Gastrocnemius medialis (tissue), 4 donors: ENCODE measurements around the gene PIWIL4. TPM values are rescaled to one million over a fixed set of nuclear protein-coding genes. Genes with fewer than 3 reads are reported as not detected.

Experiments
- ATAC-seq, 2 donors: fragments of 150-250 bp; one replicate each; pipeline ENCODE4 v1.9.1; 2016
- DNase-seq, 2 donors: peaks; one replicate each; pipeline ENCODE4 v3.0.0-alpha.2; 2019
- H3K27ac ChIP-seq, 4 donors: fragments of 200-600 bp; sonication (generic); 1 replicate in 1 of 4; 2 replicates in 3 of 4; pipeline ENCODE4 v1.5.1; 2016 to 2018; ENCODE audit warnings: mild to moderate bottlenecking in 2 of 4, moderate library complexity in 1 of 4
- H3K27me3 ChIP-seq, 3 donors: fragments of 200-600 bp; sonication (generic) in 2 of 3; 1 replicate in 1 of 3; 2 replicates in 2 of 3; pipeline versions ENCODE4 v1.5.1 to v1.6.0; 2016 to 2019; ENCODE audit warnings: mild to moderate bottlenecking in 1 of 3, moderate library complexity in 1 of 3
- H3K36me3 ChIP-seq, 2 donors: fragments of 200-600 bp; sonication (generic) in 1 of 2; one replicate each; pipeline ENCODE4 v1.5.1; 2017 to 2018
- H3K4me1 ChIP-seq, 2 donors: fragments of 200-600 bp; sonication (generic) in 1 of 2; one replicate each; pipeline ENCODE4 v1.5.1; 2016 to 2017; ENCODE audit warnings: mild to moderate bottlenecking in 2 of 2
- H3K4me3 ChIP-seq, 4 donors: fragments of 200-600 bp; sonication (generic) in 3 of 4; 1 replicate in 1 of 4; 2 replicates in 3 of 4; pipeline ENCODE4 v1.5.1; 2016 to 2019; ENCODE audit warnings: mild to moderate bottlenecking in 2 of 4
- H3K9me3 ChIP-seq, 3 donors: fragments of 200-600 bp; sonication (generic) in 2 of 3; 1 replicate in 1 of 3; 2 replicates in 2 of 3; pipeline ENCODE4 v1.5.1; 2016 to 2019
- POLR2A ChIP-seq, 2 donors: fragments of 450-650 bp; IDR thresholded peaks; one replicate each; pipeline ENCODE4 v1.6.1; 2017; ENCODE audit warnings: antibody characterized with exemption in 2 of 2, mild to moderate bottlenecking in 2 of 2, moderate library complexity in 2 of 2
- in situ Hi-C, 4 donors: fragments of 200-750 bp; cut with MboI; loops; one replicate each; pipeline versions ENCODE4 v1.15.0 to v1.8.0; 2017; ENCODE audit warnings: low sequenced_read_pairs in 4 of 4
- intact Hi-C: fragments of 100-400 bp; cut with DNase I; formaldehyde crosslinking; loops from one replicate; pipeline ENCODE4 v1.15.1; 2023; ENCODE audit warnings: low total_unique reads
- total RNA-seq, 4 donors: library from RNA; depleted of rRNA; stranded (reverse); fragments of >200 nt; gene quantifications; one replicate each; pipeline versions ENCODE4 v1.1.0 to v1.2.3, GENCODE V29; 2016
- TF ChIP-seq, protein P1 (sequence below), 5 experiments: fragments of 450-650 bp in 3 of 5; fragments of 200-600 bp in 2 of 5; sonication (generic) in 2 of 5; IDR thresholded peaks in 4 of 5; conservative IDR thresholded peaks in 1 of 5; 1 replicate in 4 of 5; 2 replicates in 1 of 5; pipeline ENCODE4 v1.5.1; 2016 to 2019; ENCODE audit warnings: antibody characterized with exemption in 5 of 5, mild to moderate bottlenecking in 3 of 5, moderate library complexity in 3 of 5

The PIWIL4 gene
- total RNA-seq, 4 donors from 2014 or later: 0.70 to 2.1 (median 1.3) TPM

- Histone ChIP-seq H3K9me3 (no peaks in the 10 kb centered on the region), H3K4me3 (no peak overlapping the region), H3K4me1 (no peaks in the 10 kb centered on the region), H3K27ac (no peak overlapping the region), H3K36me3 (no peaks in the 10 kb centered on the region), H3K27me3 (no peaks in the 10 kb centered on the region)
- intact Hi-C loops (no loop called here), in situ Hi-C loops (no loop called here)
- TF ChIP-seq, protein P1, sequence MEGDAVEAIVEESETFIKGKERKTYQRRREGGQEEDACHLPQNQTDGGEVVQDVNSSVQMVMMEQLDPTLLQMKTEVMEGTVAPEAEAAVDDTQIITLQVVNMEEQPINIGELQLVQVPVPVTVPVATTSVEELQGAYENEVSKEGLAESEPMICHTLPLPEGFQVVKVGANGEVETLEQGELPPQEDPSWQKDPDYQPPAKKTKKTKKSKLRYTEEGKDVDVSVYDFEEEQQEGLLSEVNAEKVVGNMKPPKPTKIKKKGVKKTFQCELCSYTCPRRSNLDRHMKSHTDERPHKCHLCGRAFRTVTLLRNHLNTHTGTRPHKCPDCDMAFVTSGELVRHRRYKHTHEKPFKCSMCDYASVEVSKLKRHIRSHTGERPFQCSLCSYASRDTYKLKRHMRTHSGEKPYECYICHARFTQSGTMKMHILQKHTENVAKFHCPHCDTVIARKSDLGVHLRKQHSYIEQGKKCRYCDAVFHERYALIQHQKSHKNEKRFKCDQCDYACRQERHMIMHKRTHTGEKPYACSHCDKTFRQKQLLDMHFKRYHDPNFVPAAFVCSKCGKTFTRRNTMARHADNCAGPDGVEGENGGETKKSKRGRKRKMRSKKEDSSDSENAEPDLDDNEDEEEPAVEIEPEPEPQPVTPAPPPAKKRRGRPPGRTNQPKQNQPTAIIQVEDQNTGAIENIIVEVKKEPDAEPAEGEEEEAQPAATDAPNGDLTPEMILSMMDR (IDR thresholded peaks at IDR 0.05 in 4 of 5, conservative IDR thresholded peaks at IDR 0.05 in 1 of 5): no peak
- no peak for TF ChIP-seq POLR2A (IDR thresholded peaks at IDR 0.05)
- ATAC-seq: no peak
- no peak for DNase-seq
Measured at GRCh38 chr11:94574193-94574961, 7.2 kb downstream of the PIWIL4 start.

- Histone ChIP-seq H3K4me3 (no peak overlapping the region), H3K27ac (no peak overlapping the region), H3K36me3 (no peaks in the 10 kb centered on the region), H3K4me1 (no peaks in the 10 kb centered on the region), H3K9me3 (no peaks in the 10 kb centered on the region), H3K27me3 (no peaks in the 10 kb centered on the region)
- intact Hi-C loops (no loop called here), in situ Hi-C loops (no loop called here)
- ATAC-seq (no peak), DNase-seq (no peak)
- no peak for TF ChIP-seq POLR2A (IDR thresholded peaks at IDR 0.05)
- TF ChIP-seq, protein P1 (IDR thresholded peaks at IDR 0.05 in 4 of 5, conservative IDR thresholded peaks at IDR 0.05 in 1 of 5): no peak
Measured at GRCh38 chr11:94576306-94576705, 9.1 kb downstream of the PIWIL4 start.

DNA sequence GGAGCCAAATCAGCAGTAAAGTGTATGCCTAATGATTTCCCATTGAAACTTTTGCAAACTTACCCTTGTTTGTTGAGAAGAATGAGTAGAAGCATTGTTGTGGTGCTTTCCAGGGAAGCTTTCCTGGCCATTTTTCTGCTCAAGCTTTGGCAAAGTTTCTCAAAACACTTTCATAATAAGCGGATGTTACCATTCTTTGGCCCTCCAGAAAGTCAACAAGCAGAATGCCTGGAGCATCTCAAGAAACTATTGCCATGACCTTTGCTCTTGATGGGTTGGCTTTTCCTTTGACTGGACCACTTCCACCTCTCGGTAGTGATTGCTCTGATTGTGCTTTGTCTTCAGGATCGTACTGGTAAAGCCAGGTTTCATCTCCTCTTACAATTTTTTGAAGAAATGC is 10.7 kb downstream of the PIWIL4 start:
- Histone ChIP-seq H3K27me3 (no peaks in the 10 kb centered on the region), H3K9me3 (no peaks in the 10 kb centered on the region), H3K4me1 (no peaks in the 10 kb centered on the region), H3K36me3 (no peaks in the 10 kb centered on the region), H3K4me3 (no peak overlapping the region), H3K27ac (no peak overlapping the region)
- DNase-seq (no peak), ATAC-seq (no peak)
- intact Hi-C loops (no loop called here), in situ Hi-C loops (no loop called here)
- TF ChIP-seq, protein P1 (IDR thresholded peaks at IDR 0.05 in 4 of 5, conservative IDR thresholded peaks at IDR 0.05 in 1 of 5): no peak
- TF ChIP-seq POLR2A (IDR thresholded peaks at IDR 0.05): no peak

DNA sequence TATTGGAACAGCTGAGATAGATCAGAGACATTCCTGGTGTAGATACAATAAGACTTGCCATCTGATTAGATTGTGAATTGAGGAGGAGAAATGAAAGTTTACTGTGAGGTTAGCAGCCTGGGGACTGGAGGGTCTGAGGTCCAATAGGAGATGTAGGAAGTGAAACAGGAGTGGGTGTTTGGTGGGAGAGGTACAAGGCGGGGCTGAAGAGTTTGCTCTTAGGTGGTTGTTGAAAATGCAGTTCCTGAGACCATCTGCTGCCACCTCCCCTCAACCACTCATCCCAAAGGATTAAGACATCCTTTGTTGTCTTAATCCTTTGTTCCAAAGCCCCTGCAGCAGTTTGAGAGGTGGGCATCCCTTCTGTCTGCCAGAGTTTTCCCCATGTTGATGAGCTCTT is 14.8 kb downstream of the PIWIL4 start:
- DNase-seq: no peak
- Histone ChIP-seq H3K4me1 (no peaks in the 10 kb centered on the region), H3K27ac (no peak overlapping the region), H3K4me3 (no peak overlapping the region), H3K9me3 (no peaks in the 10 kb centered on the region), H3K36me3 (no peaks in the 10 kb centered on the region), H3K27me3 (no peaks in the 10 kb centered on the region)
- in situ Hi-C loops (no loop called here), intact Hi-C loops (no loop called here)
- no peak for ATAC-seq
- TF ChIP-seq POLR2A (IDR thresholded peaks at IDR 0.05): no peak
- TF ChIP-seq, protein P1 (IDR thresholded peaks at IDR 0.05 in 4 of 5, conservative IDR thresholded peaks at IDR 0.05 in 1 of 5): no peak
